HG03439 (cell line): ENCODE results near the gene FARS2.

Source experiments
- ATAC-seq: cut with Tn5 transposase; IDR thresholded peaks from one replicate; pipeline ENCODE4 v1.9.1; 2021; ENCODE audit warnings: mild to moderate bottlenecking, moderate library complexity; ENCODE audit not compliant: unreplicated experiment

Gene FARS2

DNA sequence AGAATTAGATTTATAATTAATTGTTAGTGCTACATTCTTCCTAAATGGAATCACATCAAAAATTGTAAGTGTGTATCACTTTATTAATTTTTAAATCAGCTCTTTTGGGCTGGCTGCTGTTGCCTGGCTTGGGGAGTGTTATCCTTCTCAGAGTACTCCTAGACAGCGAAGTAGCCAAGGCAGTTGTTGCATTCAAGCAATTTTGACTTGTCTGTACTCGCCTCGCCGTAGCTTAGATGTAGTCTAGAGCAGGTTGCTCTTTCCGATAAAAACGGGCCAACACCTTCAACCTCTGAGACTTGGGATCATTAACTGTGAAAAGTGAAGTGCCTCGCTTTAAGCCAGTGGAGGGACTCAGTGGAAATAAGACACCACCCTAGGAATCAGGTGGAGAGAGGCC, 151.3 kb downstream of the FARS2 start:
- no peak for ATAC-seq

DNA sequence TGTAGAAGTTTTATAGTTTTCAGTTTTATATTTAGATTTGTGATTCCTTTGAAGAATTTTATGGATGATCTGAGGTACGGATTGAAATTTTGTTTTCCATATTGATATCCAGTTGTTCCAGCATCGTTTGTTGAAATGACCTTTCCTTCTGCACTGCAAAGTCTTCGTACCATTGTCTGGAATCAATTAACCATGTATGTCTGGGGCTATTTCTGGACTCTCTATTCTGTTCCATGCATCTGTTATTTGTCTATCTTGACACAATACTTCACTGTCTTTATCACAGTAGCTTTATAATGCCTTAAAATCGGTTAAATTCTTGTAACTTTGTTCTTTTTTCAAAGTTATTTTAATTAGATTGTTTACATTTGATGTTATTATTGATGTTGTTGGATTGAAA, 154.9 kb downstream of the FARS2 start:
- no peak for ATAC-seq

DNA sequence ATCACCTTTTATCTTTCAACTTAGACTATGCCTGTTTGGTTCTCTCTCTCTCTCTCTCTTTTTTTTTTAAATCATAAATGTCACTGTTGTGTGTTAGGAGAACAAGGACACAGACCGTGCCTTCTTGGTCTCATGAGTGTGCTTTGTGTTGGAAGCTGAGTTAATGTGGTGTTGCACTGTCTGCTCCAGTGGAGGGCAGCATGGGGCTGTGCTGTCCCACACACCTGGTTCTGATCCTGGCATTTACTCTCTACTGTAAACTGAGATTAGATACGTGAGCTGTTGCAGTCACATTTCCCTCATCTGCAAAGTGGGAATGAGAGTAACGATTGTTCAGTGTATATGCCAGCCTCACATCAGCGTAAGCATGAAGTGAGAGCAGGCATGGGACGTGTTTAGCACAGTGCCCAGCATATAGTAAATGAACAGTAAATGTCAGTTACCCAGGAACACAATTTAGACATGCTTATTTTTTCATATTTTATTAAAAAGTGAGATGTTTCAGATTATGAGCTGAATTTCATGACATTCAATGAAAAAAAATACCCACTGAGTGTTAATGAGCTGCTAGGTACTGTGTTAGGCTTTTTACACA, 161.1 kb downstream of the FARS2 start:
- ATAC-seq: no peak

DNA sequence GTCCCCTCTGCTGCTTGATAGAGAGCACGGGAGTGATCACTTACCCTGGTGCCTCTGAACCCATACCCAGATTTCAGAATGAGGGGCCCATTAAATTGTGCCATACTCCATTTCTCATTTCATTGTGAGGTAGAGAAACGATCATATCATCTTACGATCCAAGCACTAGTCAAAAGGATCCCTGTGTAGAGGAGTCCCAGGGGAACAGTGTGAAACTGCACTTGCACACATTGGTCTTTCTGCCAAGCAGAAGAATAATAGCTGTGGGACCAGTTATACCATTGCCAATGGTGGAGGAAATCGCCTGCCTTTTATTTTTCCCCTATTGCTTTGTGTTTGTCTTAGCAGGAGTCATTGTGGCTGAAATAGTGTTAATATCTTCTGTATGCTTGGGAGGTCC, 161.9 kb downstream of the FARS2 start:
- ATAC-seq: no peak

DNA sequence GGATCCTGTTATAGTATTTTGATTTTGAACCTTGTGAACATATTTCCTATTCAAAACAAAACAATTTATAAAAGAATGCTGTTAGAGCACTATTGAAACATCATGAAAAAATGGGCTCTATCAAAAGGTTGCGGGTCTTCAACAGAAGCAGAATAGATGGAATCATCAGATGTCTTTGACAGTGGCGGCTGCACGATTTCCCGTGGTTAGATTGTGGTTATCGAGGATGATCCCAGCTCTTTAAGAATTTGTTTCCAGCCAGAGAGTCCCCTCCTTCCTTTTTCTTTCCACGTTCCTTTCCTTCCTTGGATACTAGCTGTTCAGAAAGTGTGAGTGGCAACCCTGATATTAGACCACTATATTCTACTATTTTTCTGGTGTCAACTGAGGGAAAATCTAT, 163.4 kb downstream of the FARS2 start:
- ATAC-seq: no peak

DNA sequence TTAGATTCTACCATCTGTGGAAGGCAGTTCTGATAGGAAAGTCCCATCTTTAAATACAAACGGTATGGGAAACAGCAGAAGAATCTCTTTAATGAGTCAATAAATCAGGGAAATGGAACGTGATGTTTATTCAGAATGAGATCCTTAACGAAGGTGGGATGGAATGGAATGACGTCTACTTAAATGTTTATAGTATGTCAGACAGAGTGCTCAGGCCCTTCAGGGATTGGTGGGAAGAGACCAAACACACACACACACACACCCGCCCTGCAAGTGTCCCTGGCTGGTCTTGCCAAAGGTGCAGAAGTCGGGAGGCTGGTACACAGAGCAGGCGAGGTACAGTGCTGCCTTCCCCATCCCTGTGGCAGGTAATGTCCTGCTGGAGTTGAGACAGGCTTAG, 164.0 kb downstream of the FARS2 start:
- no peak for ATAC-seq

DNA sequence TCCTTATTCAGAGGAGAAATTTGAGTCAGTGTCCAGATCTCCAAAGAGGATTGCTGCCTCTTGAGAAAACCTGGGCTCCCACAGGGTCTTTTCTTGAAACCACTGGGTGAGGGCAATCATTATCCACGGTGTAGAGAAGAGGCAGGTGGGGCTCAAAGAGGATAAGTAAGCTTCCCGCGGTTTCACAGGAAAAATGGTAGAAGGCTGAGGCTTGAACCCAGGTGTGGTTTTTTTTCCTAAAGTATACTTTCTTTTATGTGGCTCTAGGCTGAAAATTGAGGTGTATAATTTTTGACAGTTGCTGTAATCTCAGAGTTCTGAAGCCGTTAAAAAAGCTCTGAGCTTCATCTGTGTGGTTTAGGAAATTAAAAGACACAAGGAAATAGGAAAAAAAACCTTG, 164.5 kb downstream of the FARS2 start:
- ATAC-seq: no peak

DNA sequence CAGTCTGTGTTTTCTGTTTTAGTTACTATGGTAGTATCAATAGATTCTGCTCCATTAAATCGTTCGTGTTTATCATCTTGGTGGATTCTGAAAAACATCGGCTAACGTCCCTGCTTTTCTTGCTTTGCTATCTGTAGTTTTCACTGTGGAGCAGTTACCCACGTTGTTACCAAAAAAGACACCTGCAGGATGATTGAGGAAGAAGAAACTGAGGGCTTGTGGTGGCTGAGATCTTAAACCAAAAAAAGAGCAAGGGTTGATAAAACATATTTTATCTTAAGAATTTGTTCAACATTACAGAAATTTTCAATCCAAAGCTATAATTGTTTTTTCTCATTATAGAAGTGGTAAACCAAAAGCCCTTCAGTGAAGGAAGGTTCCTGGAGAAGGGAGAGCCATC, 166.3 kb downstream of the FARS2 start:
- no peak for ATAC-seq

DNA sequence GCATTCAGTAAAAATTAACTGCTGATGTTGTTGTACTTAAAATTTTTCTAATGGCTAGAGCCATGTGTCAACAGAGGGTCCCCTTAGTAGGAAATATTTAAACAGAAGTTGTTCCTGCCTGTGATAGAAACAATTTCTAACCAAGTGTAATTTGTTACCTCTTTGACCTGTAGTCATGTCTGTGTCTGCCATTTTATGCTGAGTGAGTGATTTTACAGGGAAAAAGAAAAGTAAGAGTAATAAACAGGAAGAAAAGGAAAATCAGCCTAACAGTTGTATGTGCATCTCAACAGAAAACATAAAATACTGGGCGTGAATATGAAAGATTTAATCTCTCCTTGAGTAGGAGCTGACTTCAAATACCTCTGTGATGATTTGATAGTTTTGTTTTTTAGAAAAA, 172.0 kb downstream of the FARS2 start:
- no peak for ATAC-seq

DNA sequence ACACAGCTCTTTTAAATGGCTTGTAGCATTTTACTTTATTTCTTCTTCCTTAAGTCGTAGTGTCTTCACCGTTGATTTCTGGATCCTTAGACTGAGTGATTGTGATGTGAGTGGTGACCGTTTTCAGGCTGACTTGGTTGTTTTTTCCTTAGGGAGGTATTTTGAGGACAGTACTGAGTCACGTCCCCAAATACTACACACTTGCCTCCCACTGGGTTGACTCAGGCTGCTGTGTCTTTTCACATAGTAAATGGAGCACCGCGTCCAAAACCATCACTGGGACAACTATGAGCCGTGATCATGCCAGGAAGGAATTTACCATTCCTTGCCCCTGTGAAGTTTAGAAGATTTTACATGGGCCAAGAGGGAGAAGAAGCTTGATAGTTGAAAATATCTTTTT, 174.1 kb downstream of the FARS2 start:
- no peak for ATAC-seq

DNA sequence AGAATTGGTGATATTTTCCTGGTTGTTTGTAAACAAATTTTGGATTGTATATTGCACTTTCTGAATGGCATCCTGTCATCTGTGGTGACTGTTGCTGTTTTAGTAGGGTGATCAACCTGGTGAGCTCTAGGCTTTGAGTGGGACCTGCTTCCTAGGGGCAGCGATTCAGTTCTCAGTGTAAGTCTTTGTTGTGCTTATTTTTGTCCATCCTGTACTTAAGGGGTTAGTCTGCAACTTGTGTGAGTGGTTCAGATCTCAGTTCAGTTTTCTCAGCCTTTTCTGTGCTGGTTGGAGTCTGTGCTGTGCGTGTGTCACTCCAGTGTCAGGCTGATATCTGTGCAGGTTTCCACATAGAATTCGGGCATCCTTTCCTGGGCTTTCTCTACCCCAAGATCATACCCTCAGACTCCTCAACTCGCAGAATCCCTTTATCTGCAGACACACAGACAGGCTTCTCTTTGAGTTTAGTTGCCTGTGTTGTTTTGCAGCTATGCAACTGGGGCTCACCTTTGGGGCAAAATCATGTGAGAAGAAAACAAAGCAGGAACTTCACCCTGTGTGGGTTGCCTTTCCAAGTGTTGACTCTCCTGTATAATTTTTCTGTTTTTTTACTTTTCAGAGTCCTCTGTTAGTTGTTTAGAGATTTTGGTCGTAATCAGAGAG, 177.7 kb downstream of the FARS2 start:
- no peak for ATAC-seq

DNA sequence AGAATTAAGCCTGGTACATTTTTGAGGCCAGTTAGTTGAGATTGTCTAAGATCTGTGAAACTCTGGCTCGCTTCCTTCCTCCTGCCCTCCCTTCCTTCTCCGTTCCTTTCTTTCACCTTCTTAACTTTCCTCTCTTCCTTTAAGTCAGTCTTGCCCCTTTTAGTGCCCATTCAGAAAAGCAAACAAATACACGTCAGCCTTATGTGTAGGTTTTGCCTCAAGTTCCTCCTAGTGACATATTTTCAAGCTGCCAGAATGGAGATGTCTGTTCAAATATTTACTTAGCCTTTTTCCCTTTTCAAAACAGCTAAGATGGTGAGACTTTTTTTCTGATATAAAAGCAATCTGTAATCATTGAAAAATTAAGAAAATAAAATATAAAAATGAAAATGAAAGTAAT, 178.4 kb downstream of the FARS2 start:
- ATAC-seq: no peak

DNA sequence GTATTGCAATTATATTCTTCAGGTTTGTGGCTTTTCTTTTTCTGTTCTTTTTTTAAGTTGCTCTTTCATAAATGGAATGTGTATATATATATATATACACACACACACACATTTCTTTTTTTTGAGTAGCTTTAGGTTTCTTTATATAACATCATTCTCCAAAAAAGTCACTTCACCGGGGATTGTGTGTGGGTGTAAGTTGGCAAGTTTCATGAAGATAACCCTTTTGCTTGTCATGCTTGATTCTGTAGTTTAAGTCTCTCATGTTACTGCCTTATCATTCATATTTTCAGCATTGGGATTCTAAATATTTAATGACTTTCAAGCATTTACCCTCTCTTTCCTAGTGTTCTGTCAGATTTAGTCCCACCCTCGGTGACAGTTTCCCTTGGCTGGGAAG, 181.0 kb downstream of the FARS2 start:
- ATAC-seq: no peak

DNA sequence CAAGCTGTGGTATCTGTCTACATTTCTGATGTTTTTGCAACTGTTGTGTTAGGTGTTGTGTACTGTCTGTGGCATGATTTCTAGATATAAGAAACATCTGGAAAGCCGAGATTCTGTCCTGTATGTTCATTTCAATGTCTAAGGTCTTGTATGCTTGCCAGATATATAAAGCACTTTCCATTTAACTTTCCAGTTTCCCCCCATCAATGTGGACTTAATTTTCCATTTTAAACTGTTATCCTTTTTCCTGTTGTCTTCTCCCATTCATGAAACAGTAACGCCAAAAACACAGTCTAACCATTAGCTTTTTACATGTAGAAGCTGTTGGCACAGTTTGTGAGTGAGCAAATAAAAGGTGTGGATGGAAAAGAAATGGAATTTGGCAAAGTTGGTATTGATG, 181.6 kb downstream of the FARS2 start:
- ATAC-seq: no peak

DNA sequence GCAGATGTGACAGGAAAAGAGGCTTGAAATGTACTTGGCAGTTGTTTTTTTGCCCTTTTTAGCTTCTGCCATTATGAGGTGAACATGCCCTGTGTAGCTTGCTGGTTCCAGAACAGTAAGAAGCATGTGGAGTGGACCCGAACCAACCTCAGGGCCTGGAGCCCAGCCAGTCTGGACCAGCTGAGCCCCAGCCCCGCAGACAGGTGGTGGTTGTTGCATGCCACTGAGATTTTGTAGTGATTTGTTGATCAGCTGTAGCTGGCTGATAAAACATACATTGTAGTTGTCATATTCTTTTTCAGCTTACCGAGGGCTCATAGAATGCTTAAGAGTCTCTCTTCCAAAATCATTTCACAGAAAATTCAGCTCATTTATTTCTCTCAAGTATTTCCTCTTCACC, 182.2 kb downstream of the FARS2 start:
- no peak for ATAC-seq

DNA sequence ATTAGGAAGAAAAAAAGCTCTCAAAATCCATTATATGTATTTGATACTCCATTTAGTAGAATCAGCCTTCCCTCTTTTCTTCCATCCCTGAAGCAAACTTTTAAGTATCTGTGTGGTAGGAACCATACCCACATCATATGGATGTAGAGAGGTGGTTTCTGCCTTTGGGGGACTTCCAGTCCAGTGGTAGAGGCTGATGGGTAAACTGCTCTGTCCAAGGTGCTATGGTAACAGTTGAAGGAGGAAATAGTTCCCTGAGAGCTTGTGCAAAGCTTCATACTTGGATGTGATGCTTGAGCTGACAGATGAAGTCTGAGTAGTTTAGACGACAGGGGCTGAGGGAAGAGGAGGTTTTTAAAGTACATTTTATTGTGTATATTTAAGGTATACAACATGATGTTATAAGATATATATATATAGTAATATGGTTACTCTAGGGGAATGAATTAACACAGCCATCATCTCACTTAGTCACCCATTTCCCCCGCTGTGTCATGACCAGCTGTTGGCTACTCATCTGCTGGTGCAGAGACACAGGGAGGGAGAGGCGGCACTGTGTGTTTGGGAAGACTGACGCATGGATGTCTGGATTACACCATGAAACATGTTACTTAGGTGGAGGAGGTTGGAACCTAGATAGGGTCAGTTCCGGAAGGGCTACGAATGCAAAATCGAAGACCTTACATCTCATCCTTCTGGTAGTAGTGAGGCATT, 185.2 kb downstream of the FARS2 start:
- ATAC-seq: no peak

DNA sequence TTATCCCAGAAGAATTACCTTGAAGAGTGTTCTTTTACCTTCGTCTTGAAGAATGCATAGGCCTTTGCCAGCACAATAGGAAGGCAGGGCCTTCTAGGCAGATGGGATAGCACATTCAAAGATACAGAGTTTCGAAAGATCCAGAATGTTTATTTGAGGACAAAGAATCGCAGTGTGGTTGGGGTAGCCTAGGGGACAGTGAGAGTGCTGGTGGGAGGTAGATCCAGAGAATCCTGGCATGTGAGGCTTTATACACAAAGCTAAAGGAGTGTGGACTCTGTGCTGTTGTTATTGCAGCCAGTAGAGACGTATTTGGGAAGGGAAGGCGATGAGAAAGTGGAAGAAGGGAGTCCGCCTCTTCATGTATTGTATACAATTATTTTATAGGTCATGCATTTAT, 186.6 kb downstream of the FARS2 start:
- ATAC-seq: no peak

DNA sequence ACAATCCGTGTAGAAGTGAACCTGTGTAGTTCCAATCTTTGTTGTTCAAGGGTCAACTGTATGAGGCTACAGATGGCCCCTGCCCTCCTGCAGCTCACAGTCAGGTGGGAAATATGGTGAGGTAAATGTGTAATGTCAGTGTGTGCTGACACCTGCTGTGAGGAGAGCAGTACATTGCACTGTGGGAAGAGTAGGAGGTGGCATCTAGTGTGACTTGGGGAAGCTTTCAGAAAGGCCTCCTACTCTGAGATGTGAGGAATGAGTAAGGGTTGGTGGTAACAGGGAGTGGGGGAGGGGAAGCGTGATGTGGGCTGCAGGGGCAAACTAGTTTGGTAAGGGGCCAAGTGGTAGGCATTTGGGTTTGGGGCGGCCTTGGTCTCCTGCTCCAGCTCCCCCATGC, 188.8 kb downstream of the FARS2 start:
- ATAC-seq: no peak

DNA sequence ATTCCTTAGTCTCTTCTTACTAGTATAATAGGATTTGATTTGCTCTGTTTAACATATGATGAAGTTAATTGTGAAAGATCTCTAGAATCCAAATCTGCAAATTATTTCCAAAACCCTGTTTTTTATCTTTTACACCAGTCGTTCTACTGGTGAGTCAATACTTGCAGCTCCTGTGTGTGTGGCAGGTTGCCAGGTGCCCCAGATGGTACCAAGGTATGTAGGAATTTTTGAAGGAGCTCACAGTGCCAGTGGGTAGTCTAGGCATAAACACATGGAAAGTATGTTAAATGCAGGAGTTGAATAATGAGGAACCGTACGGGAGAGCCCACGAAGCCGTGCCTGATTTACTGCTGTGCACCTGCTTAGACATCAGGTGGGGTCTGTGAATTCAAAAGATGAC, 192.2 kb downstream of the FARS2 start:
- ATAC-seq: no peak

DNA sequence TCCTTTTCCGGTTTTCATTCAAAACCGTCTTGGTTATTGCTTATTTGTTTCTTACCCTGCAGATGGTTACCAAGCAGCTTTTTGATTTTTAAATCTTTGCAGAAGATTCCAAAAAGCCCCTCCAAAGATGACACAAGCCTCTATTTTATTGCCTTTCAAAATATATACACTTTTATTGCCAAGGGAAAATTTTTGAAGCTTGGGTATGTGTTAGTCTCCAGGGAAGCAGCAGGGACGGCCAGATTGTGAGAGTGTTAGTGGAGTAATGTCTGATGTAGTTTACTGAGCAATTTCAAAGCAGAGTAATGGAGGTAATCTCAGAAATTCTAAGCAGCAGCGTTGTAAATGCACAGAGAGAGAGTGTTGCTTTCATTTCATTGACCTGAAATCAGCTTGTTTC, 193.8 kb downstream of the FARS2 start:
- no peak for ATAC-seq

DNA sequence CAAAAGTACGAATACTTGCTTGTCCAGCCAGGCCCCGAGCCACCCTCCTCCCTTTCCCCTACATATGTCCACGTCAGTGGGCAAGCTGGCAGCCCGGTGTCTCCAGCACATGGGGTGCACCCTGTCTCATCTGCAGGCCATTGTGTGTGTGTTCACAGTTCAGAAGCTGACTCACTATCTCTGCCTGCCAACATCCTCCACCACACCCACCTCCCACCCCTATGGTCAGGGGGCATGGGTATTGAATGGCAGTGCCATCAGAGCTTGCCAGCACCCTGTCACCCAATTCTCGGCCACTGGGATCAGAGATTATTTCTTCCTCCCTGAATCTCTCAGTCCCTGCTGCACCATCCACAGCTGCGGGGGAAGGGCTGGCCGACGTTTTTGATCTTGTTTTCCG, 195.7 kb downstream of the FARS2 start:
- no peak for ATAC-seq

DNA sequence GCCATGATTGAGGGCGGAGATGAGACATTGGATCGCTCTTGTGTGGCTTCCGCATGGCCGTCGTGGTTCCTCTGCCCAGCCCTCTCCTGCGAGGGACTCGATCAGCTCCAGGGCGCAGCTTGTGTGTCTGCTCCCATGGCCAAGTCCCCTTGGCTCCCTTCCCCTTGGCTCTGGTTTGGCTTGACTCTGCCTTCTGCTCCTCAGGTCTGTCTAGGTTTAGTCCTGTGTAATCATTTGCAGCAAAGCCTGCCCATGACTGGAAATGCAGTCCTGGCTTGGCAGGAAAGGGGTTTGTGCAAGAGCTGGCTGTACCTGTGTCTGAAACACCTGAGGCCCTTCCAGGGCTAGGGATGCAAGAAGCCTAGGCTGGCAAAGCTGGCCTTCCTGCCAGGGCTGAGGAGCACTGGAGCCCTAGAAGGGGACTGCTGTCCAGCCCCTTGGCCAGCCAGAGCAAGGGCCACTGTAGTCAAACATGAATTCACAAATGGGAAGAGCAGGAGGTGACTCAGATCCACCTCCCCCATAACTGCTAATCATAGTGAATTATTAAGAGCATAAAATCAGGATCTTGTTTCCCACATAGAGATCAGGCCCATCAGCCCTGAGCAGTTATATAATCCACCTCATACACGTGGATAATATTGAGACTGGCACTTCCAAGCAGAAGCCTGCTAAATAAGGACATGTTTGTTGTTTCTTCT, 196.8 kb downstream of the FARS2 start:
- no peak for ATAC-seq
